Smooth muscle cell (in vitro differentiated cells): ENCODE results near the gene MRPS12. TPM values are rescaled to one million over a fixed set of nuclear protein-coding genes. Genes with fewer than 3 reads are reported as not detected.

ENCODE experiments used
- DNase-seq: peaks from one replicate; lab custom pipeline; 2025; ENCODE audit not compliant: unreplicated experiment; lab: John Stamatoyannopoulos, UW
- H2AFZ ChIP-seq: fragments of 200-600 bp; sonication (generic); 2 replicates; pipeline ENCODE4 v1.6.0; 2016; ENCODE audit warnings: antibody characterized with exemption, low read depth, mild to moderate bottlenecking
- H3F3A ChIP-seq: fragments of 200-600 bp; sonication (generic); 2 replicates; pipeline ENCODE4 v1.6.0; 2017; ENCODE audit warnings: antibody characterized with exemption, low read depth
- H3K27ac ChIP-seq: fragments of 200-600 bp; sonication (generic); 2 replicates; pipeline ENCODE4 v1.5.1; 2016; ENCODE audit warnings: low read depth, mild to moderate bottlenecking
- H3K27me3 ChIP-seq: fragments of 200-600 bp; sonication (generic); 2 replicates; pipeline ENCODE4 v1.6.1; 2016; ENCODE audit warnings: low read depth, mild to moderate bottlenecking
- H3K36me3 ChIP-seq: fragments of 200-600 bp; sonication (generic); 2 replicates; pipeline ENCODE4 v1.5.1; 2016; ENCODE audit warnings: low read depth
- H3K4me1 ChIP-seq: fragments of 200-600 bp; sonication (generic); 2 replicates; pipeline ENCODE4 v1.5.1; 2016; ENCODE audit warnings: low read depth
- H3K4me2 ChIP-seq: fragments of 200-600 bp; sonication (generic); 2 replicates; pipeline ENCODE4 v1.6.0; 2016; ENCODE audit warnings: mild to moderate bottlenecking
- H3K4me3 ChIP-seq: fragments of 200-600 bp; sonication (generic); 2 replicates; pipeline ENCODE4 v1.5.1; 2016; ENCODE audit warnings: mild to moderate bottlenecking
- H3K79me2 ChIP-seq: fragments of 200-600 bp; sonication (generic); 2 replicates; pipeline ENCODE4 v1.6.0; 2016; ENCODE audit warnings: low read depth, mild to moderate bottlenecking
- H3K9ac ChIP-seq: fragments of 200-600 bp; sonication (generic); 2 replicates; pipeline ENCODE4 v1.6.0; 2016; ENCODE audit warnings: low read depth
- H3K9me3 ChIP-seq: fragments of 200-600 bp; sonication (generic); replicated peaks from 2 replicates; pipeline ENCODE4 v1.5.1; 2016; ENCODE audit warnings: low read depth
- H4K20me1 ChIP-seq: fragments of 200-600 bp; sonication (generic); 2 replicates; pipeline ENCODE4 v1.6.0; 2016; ENCODE audit warnings: low read depth
- WGBS: methylation state at CpG from one replicate; pipeline ENCODE4 v1.1.7; 2016; ENCODE audit warnings: low lambda C conversion rate; 5-methylcytosine and 5-hydroxymethylcytosine counted together
- polyA plus RNA-seq: library from polyadenylated mRNA; unstranded; fragments of >200 nt; fragmentation: Nextera tagmentation; extraction: Ambion mirVana; gene quantifications from 2 replicates; pipeline ENCODE4 v1.2.1, GENCODE V29; 2016
- total RNA-seq: library from RNA; depleted of rRNA; stranded (reverse); fragments of >200 nt; gene quantifications from 2 replicates; pipeline ENCODE4 v1.2.3, GENCODE V29; 2014
- TF ChIP-seq, protein P1 (sequence below): fragments of 200-600 bp; sonication (generic); IDR thresholded peaks from 2 replicates; pipeline ENCODE4 v1.5.1; 2017; ENCODE audit warnings: borderline replicate concordance, mild to moderate bottlenecking, antibody characterized with exemption; ENCODE audit not compliant: insufficient read depth, poor library complexity, severe bottlenecking

Gene MRPS12
- total and polyA plus RNA-seq, 2 experiments from 2014 or later, result 25.7 to 55.2 TPM

- TF ChIP-seq, protein P1, sequence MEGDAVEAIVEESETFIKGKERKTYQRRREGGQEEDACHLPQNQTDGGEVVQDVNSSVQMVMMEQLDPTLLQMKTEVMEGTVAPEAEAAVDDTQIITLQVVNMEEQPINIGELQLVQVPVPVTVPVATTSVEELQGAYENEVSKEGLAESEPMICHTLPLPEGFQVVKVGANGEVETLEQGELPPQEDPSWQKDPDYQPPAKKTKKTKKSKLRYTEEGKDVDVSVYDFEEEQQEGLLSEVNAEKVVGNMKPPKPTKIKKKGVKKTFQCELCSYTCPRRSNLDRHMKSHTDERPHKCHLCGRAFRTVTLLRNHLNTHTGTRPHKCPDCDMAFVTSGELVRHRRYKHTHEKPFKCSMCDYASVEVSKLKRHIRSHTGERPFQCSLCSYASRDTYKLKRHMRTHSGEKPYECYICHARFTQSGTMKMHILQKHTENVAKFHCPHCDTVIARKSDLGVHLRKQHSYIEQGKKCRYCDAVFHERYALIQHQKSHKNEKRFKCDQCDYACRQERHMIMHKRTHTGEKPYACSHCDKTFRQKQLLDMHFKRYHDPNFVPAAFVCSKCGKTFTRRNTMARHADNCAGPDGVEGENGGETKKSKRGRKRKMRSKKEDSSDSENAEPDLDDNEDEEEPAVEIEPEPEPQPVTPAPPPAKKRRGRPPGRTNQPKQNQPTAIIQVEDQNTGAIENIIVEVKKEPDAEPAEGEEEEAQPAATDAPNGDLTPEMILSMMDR, result no peak
- peak; percentile 80 for DNase-seq
- under 1% methylated on average over 36 of the region's 63 CpGs for WGBS
Measured at GRCh38 chr19:38975214-38975860, 44.6 kb downstream of the MRPS12 start, which contains the start of gene FBXO17. TSS of gene FBXO17 (minus strand) at chr19:38975742. CDS start at chr19:38950319, 25,423 bp downstream.

GRCh38 chr19:38975861-38976271 is 45.1 kb downstream of the MRPS12 start:
- Histone ChIP-seq H3K27ac (peak overlapping the region; percentile 64), H3K4me1 (peaks cover 15% of the 10 kb centered on the region), H3K36me3 (no peaks in the 10 kb centered on the region), H3K79me2 (peaks cover 23% of the 10 kb centered on the region), H4K20me1 (no peaks in the 10 kb centered on the region), H3K27me3 (no peaks in the 10 kb centered on the region), H3K9me3 (no peaks in the 10 kb centered on the region), H3K4me3 (peak overlapping the region; percentile 72), H3F3A (peaks cover 29% of the 10 kb centered on the region), H3K9ac (peak overlapping the region; percentile 38), H2AFZ (peak overlapping the region; percentile 80), H3K4me2 (peak overlapping the region; percentile 91)
- WGBS, result under 1% methylated on average over 12 of the region's 22 CpGs
- TF ChIP-seq, protein P1, result no peak
- DNase-seq, result no peak

More at GRCh38 chr19:38975214-38975860, 44.6 kb downstream of the MRPS12 start, which contains the start of gene FBXO17:
- H3K79me2 ChIP-seq, result peaks cover 23% of the 10 kb centered on the region
- peak within 1 kb of the TSS; percentile 50 for H3K9ac ChIP-seq
- H2AFZ ChIP-seq, result peak within 1 kb of the TSS; percentile 86
- no peaks in the 10 kb centered on the region for H3K9me3 ChIP-seq
- H3K4me2 ChIP-seq, result peak within 1 kb of the TSS; percentile 91
- peak within 1 kb of the TSS; percentile 72 for H3K4me3 ChIP-seq
- no peaks in the 10 kb centered on the region for H4K20me1 ChIP-seq
- peaks cover 29% of the 10 kb centered on the region for H3F3A ChIP-seq
- H3K27me3 ChIP-seq, result no peaks in the 10 kb centered on the region
- H3K36me3 ChIP-seq, result no peaks in the 10 kb centered on the region
- peak within 1 kb of the TSS; percentile 64 for H3K27ac ChIP-seq
- H3K4me1 ChIP-seq, result peaks cover 15% of the 10 kb centered on the region

DNA sequence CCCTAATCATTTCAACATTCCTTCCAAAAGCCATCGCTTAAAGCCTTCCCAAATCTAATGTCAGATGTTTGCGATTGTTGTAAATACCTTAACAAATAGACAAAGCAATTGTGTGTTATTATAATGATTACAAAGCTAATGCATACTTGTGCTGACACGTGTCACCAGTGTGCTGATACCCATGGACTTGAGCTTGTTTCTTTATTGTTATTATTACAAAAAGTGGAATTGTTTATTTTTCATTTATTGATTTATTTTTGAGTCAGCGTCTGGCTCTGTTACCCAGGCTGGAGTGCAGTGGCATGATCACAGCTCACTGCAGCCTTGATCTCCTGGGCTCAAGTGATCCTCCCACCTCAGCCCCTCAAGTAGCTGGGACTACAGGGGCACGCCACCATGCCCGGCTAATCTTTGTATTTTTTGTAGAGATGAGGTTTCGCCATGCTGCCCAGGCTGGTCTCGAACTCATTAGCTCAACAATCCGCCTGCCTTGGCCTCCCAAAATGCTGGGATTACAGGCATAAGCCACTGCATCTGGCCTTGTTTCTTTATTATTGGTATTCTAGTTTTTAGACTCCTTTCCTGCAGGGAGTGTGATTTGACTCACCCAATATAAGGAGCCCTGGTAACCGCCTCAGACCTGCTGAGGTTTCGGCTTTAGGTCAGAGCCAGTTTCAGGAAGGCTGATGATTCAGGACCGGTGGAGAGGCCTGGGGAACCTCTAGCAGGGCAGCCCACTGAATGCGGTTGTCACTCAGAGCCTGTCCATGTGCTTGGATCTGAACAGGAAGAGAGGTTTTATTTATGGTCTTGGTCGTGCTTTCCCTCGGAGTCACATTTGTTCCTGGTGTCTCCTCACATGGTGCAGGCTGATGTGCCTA is 46.9 kb downstream of the MRPS12 start:
- DNase-seq, result peak; percentile 13

More for the DNA sequence above, 46.9 kb downstream of the MRPS12 start:
- Histone ChIP-seq H3K27me3 (no peaks in the 10 kb centered on the region), H3K4me1 (peaks cover 15% of the 10 kb centered on the region), H3K4me3 (no peak overlapping the region), H3K79me2 (peaks cover 12% of the 10 kb centered on the region), H3K9ac (no peak overlapping the region), H3K27ac (peak overlapping the region; percentile 75), H4K20me1 (no peaks in the 10 kb centered on the region), H3F3A (peaks cover 29% of the 10 kb centered on the region), H3K36me3 (no peaks in the 10 kb centered on the region), H3K9me3 (no peaks in the 10 kb centered on the region), H2AFZ (no peak overlapping the region), H3K4me2 (no peak overlapping the region)
- TF ChIP-seq, protein P1, result no peak
- 39% methylated on average over 15 of the region's 15 CpGs for WGBS
